ENCODE data around the gene VANGL1. TPM values are rescaled to one million over a fixed set of nuclear protein-coding genes. Genes with fewer than 3 reads are reported as not detected.

The VANGL1 gene
- total RNA-seq, 4 donors from 2014 or later, result 9.5 to 22.2 (median 17.2) TPM

DNA sequence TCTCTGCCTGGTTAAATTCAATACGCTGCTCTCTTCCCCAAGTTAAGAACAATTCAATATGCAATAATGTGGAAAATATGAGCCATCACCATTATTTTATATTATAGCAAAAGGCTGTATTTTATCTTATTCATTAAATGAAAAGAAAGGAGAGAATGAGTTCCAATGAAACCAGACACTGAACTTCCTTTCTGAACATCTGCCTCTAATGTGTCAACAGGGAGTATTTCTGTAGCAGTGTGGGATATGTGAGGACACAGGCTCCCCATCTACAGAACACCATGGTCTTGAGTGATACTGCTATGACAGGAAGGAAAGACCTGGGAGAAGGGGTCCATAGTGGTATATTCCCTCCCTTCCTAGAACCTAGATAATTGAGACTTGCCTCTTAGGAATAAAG lies 80.5 kb downstream of the VANGL1 start:
- intact Hi-C loops (cut with DNase I; ENCODE audit: low total_unique reads), result no loop called here
- DNase-seq (ENCODE audit: low spot score in 2 of 2), result no peak
- WGBS, 2 donors, result 73 to 89% methylated on average over 1 of the region's 1 CpG
- TF ChIP-seq, protein P1, sequence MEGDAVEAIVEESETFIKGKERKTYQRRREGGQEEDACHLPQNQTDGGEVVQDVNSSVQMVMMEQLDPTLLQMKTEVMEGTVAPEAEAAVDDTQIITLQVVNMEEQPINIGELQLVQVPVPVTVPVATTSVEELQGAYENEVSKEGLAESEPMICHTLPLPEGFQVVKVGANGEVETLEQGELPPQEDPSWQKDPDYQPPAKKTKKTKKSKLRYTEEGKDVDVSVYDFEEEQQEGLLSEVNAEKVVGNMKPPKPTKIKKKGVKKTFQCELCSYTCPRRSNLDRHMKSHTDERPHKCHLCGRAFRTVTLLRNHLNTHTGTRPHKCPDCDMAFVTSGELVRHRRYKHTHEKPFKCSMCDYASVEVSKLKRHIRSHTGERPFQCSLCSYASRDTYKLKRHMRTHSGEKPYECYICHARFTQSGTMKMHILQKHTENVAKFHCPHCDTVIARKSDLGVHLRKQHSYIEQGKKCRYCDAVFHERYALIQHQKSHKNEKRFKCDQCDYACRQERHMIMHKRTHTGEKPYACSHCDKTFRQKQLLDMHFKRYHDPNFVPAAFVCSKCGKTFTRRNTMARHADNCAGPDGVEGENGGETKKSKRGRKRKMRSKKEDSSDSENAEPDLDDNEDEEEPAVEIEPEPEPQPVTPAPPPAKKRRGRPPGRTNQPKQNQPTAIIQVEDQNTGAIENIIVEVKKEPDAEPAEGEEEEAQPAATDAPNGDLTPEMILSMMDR (IDR thresholded peaks at IDR 0.05), result no peak
- no peak for TF ChIP-seq POLR2A (IDR thresholded peaks at IDR 0.05)
- H3K4me3 ChIP-seq (ENCODE audit: low read depth, poor library complexity, severe bottlenecking), result no peak overlapping the region

- no peak overlapping the region for H3K4me3 ChIP-seq (ENCODE audit: low read depth, poor library complexity, severe bottlenecking)
- DNase-seq (ENCODE audit: low spot score in 2 of 2), result no peak
- TF ChIP-seq, protein P1 (IDR thresholded peaks at IDR 0.05), result no peak
- no peak for TF ChIP-seq POLR2A (IDR thresholded peaks at IDR 0.05)
- WGBS, 2 donors, result 90 to 92% methylated on average over 5 of the region's 5 CpGs
- intact Hi-C loops (cut with DNase I; ENCODE audit: low total_unique reads), result no loop called here
Observed at GRCh38 chr1:115723756-115724155, 82.0 kb downstream of the VANGL1 start.

DNA sequence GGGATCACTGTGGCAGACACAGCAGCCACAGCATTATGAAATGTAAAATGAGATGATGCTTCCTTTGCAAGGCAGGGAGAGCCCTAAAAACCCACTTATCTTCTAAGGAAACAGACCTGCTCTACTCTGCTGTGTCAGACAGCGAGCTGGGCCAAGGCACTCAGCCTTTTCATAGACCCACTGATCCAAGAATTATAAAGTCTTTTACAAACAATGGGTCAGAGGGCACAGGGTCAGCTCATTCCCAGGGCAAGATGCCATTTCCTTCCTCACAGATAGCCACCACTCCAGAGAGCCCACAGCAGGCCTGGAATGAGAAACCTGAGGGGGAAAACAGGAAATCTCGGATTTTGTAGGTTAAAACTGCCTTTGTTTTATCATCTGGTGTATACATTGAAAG lies 83.8 kb downstream of the VANGL1 start:
- DNase-seq (ENCODE audit: low spot score in 2 of 2), result no peak
- TF ChIP-seq, protein P1 (IDR thresholded peaks at IDR 0.05), result no peak
- TF ChIP-seq POLR2A (IDR thresholded peaks at IDR 0.05), result no peak
- 73 to 86% methylated on average over 2 of the region's 2 CpGs for WGBS, 2 donors
- H3K4me3 ChIP-seq (ENCODE audit: low read depth, poor library complexity, severe bottlenecking), result no peak overlapping the region
- intact Hi-C loops (cut with DNase I; ENCODE audit: low total_unique reads), result no loop called here

GRCh38 chr1:115726161-115726560 lies 84.4 kb downstream of the VANGL1 start:
- intact Hi-C loops (cut with DNase I; ENCODE audit: low total_unique reads), result no loop called here
- no peak for TF ChIP-seq POLR2A (IDR thresholded peaks at IDR 0.05)
- TF ChIP-seq, protein P1 (IDR thresholded peaks at IDR 0.05), result no peak
- DNase-seq (ENCODE audit: low spot score in 2 of 2), result no peak
- H3K4me3 ChIP-seq (ENCODE audit: low read depth, poor library complexity, severe bottlenecking), result no peak overlapping the region
- 73 to 77% methylated on average over 3 of the region's 3 CpGs for WGBS, 2 donors

- no peak for DNase-seq (ENCODE audit: low spot score in 2 of 2)
- TF ChIP-seq POLR2A (IDR thresholded peaks at IDR 0.05), result no peak
- TF ChIP-seq, protein P1 (IDR thresholded peaks at IDR 0.05), result no peak
- no peak overlapping the region for H3K4me3 ChIP-seq (ENCODE audit: low read depth, poor library complexity, severe bottlenecking)
- intact Hi-C loops (cut with DNase I; ENCODE audit: low total_unique reads), result no loop called here
Observed at GRCh38 chr1:115726570-115726969, 84.8 kb downstream of the VANGL1 start.

DNA sequence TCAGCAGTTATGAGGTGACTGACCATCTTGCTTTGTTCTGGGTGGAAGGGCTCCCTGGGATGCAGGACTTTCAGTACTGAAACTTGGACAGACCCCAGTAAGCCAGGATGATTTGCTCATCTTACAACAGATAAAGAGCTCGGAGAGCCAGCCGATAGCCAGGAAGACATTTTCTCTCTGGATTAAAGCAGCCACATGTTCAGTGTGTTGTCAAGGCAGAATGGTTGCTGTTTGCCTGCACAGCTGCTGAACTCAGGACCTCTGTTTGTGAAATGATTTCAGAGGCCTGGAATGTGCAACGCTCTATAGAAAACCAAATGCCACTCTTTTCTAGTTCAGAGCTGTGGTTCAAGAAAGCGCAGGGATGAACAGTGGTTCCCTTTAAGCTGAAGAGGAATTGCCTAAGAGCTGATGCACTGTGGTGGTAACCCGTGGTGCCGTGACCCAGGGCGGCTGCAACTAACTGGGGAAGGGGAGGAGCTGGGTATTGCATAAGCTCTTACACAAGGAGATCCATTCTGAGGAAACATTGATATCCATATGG lies 86.0 kb downstream of the VANGL1 start:
- no peak overlapping the region for H3K4me3 ChIP-seq (ENCODE audit: low read depth, poor library complexity, severe bottlenecking)
- 40 to 59% methylated on average over 7 of the region's 7 CpGs for WGBS, 2 donors
- TF ChIP-seq, protein P1 (IDR thresholded peaks at IDR 0.05), result no peak
- TF ChIP-seq POLR2A (IDR thresholded peaks at IDR 0.05), result no peak
- intact Hi-C loops (cut with DNase I; ENCODE audit: low total_unique reads), result no loop called here
- DNase-seq (ENCODE audit: low spot score in 2 of 2), result peak; percentile 82 to 95

All from lower leg skin (tissue), 4 donors.